HG03064 (cell line): Measurements from ENCODE around the gene FAM187B.
A peak's percentile ranks its signal among the peaks of the same experiment; 100 is the strongest.

Source experiments
- ATAC-seq: cut with Tn5 transposase; IDR thresholded peaks from one replicate; pipeline ENCODE4 v1.9.1; 2021; ENCODE audit warnings: low read depth; ENCODE audit not compliant: unreplicated experiment

FAM187B gene

DNA sequence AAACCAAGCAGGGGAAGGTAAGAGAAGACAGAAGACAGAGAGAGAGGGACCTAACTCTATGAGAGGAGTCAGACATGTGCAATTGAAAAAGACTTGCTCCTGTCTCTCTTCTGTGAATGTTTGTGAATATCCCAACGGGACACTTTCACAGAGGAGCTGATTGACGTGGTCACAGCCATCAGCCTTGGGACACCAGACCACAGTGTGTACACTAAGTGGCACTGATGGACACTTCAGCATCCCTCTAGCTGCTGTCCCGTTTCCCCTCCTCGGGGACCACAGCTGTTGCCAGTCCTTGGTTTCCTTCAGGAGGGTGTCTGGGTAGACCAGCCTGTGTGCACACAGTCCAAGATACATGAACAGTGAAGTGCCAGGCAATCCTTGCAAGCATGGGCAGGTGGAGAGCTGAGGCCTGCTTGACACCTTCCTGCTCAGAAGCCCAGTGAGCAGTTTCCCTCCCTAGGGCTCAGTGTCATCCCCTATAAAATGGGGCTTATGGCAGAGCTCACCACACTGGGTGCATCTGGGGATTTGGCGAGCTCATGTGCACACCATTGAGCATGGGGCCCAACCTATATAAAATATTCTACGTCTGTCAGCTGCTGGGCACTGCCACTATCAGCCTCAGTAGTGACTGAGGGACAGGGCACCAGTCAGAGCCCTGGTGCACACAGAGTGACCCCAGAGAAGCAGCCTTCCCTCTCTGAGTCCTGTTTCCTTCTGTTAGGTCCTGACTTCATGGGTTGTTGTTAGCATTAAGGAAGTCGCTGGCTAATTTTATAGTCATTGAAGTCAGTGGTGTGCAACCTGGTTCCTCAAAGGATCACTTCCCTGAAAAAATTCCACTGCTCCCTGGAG, 36.0 kb upstream of the FAM187B start:
- ATAC-seq = no peak

DNA sequence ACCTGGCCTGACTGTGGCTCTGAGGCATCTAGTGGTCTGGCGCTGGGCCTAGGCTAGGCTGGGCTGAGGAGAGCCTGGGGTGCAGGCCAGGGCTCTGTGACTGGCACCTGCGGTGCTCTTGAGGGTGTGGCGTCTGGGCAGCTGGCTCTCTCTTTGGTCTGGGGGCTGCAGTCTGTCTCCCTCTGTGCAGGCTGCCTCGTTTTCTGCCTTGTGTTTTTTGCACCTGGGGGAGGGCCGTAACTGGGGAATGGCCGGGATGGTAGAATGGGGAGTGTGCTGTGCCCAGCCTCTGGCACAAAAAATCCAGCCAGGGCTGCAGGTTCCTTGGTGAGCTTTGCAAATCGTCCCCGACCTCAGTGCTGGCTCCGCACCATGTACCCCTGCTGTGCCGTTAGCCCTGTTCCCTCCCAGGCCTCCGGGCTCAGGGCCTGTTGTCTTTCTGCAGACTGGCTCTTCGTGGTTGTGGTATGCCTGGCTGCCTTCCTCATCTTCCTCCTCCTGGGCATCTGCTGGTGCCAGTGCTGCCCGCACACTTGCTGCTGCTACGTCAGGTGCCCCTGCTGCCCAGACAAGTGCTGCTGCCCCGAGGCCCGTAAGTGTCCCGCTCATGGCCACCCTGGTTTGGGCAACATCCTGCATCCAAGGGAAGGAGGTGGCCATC, 33.7 kb upstream of the FAM187B start:
- ATAC-seq = no peak

DNA sequence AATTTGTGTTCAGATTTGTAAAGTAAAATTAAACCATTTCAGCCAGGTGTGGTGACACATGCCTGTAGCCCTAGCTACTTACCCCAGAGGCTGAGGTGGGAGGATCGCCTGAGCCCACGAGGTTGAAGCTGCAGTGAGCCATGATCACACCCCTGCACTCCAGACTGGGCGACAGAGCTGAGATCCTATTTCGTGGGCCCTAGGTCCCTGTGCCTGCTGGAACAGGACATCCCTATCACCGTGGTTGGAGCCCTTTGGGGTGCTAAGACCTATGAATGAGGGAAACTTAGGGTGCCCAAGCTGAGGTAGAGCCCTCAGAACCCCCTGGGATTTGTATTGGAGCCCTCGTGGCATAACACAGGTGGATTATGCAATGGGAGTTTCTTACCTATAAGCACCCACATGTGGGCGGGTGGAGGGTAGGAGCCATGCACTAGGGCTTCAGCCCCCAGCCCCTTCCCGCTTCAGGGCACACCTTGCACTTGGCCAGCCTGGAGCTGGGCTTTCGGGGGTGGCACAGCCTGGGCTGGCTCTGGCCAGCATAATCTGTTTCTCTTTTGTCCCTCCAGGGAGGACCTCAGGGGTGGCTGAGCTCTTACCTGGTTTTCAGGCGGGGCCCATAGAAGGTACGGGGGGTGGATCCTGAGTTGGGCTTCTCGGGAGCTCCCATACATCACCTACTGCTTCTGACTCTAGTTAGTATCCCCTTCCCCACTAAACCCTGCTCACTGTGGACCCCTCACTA, 33.0 kb upstream of the FAM187B start:
- ATAC-seq = no peak

DNA sequence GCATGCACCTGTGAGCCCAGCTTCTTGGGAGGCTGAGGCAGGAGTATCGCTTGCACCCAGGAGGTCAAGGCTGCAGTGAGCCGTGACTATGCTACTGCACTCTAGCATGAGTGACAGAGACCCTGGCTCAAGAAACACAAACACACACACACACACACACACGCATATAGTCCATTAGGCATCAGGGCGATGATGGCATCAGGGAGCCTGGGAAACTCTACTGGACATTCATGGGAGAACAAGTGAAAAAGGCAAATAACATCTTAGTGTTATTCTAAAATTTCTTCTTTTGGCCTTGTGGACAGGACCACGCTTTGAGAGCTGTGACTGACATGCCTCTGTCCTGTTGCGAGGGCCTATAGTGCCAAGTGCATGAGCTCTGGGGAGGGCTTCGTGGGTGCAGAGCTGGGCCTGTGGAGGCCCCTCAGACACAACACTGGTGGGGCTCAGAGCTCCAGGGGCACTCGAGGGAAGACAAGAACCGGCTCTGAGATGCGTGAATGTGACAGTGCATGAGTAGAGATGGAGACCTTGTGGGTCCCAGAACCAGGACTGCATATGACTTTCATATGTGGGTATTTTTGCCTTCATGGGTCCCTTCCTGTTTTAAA, 32.3 kb upstream of the FAM187B start:
- ATAC-seq = no peak

DNA sequence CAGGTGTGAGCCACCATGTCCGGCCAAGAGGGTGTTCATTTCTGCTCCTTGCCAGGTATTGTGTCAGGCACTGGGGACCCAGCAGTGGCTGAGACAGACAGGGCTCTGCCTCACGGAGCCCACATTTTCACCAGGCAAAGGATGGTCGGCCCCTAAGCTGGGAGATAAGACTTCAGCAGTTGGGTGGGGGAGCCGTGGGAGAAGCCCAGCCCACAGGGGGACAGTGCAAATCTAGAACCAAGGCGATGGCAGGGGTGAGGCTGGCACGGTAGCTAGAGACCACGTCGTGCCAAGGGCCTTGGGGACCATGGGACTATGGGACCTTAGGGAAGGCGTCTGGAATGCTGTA, 28.5 kb upstream of the FAM187B start:
- ATAC-seq = no peak

DNA sequence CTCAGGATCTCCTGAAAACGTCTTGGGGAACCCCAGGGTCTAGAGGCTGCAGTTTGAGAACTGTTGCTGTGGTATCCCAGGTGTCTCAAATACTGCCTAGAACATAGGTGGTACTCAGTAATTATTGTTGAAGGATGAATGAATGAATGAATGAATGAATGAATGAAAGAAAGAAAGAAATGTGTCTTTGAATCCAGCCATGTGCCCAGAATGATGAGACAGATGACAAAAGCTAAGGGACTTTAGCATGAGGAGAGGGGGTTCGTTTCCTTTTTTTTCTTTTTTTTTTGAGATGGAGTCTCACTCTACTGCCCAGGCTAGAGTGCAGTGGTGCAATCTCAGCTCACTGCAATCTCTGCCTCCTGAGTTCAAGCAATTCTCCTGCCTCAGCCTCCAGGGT, 28.0 kb upstream of the FAM187B start:
- ATAC-seq = no peak

DNA sequence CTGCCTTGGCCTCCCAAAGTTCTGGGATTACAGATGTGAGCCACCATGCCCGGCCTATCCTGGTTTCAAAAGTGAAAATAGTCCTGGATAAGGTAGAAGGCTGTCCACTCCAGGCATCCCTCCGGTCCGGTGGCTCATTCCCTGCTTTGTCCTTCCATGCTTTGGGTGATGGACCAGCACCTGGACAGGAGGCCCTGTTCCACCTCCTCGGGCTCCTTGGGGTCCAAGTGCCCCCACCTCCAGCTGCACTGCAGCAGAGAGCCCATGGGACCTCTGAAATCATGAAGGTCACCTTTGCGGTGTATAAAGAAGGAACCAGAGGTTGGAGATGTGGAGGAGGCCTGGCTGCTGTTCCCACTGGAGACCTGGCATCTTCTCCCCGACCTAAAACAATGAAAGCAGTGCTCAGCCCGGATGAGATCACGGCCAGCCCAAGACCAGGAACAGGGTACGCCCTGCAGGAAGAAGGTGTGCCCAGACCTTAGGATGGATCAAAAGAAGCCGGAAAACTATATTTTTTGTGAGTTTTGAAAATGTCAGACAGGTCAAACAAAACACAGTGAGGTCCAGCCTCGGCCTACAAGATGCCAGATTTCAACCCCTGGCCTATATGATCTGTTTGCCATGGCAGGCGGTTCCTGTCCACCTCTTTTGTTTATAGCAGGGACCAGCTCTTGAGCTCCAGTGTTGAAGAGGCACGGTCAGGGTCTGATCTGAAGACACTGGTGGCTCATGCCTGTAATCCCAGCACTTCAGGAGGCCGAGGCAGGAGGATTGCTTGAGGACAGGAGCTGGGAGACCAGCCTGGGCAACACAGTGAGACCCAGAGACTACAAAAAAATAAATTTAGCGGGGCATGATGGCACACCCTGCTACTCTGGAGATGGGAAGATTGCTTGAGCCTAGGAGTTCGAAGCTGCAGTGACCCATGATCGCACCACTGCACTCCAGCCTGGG, 26.1 kb upstream of the FAM187B start:
- no peak for ATAC-seq

DNA sequence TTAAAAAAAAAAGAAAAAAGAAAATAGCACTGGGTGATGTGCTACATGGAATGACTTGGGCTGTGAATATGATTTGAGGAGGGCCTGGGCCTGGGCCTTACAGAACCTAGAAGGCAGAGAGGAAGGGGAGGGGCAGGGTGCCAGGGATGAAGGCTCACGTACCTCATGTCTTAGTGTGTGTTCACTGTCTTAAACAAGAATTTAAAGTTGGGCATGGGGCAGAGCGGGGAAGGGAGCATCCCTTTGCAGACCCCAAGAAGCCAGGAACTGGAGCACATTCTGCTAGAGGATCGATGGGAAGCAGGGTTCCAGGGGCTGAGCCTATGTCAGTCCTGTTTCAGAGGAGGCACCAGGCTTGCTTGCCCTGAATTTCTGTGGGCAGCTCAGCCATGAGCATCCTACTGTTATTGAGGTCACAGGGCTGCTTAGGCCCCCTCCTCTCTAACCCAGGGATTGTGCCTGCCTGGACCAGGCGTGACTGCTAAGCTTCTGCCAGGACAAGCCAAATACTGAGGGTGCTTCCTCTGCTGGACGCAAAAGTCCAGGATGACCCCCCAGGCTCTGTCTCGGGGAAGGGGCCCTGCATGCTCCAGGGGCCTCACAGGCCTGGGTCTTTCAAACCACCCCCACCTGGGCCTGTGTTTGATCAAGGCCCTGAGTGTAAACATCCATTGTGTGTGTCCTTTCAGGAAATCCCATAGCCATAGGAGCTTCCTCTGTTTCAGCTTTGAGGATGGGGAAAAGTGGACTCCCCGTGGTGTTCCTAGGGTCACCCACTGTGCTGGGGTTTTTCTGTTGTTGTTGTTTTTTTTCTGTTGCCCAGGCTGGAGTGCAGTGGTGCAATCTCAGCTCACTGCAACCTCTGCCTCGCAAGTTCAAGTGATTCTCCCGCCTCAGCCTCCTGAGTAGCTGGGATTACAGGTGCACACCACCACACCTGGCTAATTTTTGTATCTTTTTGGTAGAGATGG, 25.1 kb upstream of the FAM187B start:
- ATAC-seq = no peak

DNA sequence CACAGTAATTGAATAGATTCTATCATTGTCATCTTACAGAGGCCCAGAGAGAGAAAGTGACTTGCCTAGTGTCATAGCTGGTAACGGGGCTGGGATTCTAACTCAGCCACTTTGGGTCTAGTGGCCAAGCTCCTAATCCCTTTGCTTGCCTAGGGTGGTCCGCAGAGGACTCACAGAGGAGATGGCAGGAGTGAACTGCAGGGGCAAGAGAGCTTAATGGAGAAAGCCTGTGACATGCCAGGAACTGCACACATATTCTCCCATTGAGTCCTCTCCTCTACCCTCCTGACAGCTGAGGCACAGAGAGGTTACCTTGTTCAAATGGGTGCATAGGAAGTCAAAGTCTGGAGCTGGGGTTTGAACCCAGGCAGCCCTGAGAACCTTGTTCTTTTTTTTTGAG, 22.9 kb upstream of the FAM187B start:
- no peak for ATAC-seq

DNA sequence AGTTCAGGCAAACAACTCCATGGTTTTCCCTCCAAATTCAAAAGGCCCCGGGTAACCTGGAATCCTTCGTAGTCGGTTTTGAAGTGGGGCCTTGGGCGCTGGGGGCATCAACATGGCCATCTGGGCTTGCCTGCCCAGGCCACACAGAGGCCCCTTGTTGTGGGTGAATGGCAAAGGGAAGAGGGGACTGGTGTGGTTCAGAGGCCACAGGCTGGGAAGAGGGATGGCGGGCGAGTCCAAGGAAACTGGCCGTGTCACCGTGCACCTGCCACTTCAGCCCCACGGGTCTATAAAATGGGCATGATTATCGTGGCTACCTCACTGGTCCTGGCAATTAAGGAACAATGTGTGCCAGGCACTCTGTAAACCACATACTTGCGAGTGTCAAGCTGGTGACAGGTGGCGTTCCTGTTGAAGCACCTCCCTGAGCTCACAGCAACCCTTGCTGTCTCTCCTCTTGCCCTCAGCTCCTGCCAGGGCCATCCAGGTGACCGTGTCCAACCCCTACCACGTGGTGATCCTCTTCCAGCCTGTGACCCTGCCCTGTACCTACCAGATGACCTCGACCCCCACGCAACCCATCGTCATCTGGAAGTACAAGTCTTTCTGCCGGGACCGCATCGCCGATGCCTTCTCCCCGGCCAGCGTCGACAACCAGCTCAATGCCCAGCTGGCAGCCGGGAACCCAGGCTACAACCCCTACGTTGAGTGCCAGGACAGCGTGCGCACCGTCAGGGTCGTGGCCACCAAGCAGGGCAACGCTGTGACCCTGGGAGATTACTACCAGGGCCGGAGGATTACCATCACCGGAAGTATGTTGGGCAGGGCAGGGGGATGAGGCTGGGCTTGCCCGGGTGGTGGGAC, 21.5 kb upstream of the FAM187B start:
- no peak for ATAC-seq

DNA sequence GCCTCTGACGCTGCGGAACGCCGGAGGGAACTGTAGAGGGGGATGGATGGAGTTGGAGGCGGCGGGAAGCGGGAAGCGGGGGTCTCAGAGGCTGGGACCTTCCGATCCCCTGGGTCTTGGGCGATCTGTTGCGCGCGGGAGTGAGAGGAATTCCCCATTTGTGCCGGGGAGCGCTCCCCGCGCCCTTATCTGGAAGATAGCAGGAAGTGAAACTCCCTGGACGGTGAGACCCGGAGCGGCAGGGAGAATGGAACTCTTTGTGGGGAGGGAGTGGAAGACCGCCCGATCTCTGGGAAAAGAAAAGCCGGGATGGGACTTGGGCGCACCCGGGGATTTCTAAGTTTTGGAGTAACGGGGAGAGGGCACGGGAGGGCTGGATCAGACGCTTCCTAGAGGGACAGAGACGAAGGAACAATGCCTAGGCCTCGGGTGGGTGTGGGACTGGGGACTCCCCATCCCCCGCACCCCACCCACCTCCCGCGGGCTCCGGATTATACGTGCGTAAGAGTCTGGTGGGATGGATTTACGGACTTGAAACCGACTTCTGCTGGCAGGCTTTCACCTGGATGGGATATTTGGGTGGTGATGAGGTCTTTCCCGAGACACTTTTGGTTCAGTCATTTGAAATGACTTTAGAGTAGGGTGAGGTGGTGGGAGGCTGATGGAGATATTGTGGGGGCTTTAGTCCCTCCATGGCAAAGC, 20.8 kb upstream of the FAM187B start:
- ATAC-seq = peak; percentile 15

DNA sequence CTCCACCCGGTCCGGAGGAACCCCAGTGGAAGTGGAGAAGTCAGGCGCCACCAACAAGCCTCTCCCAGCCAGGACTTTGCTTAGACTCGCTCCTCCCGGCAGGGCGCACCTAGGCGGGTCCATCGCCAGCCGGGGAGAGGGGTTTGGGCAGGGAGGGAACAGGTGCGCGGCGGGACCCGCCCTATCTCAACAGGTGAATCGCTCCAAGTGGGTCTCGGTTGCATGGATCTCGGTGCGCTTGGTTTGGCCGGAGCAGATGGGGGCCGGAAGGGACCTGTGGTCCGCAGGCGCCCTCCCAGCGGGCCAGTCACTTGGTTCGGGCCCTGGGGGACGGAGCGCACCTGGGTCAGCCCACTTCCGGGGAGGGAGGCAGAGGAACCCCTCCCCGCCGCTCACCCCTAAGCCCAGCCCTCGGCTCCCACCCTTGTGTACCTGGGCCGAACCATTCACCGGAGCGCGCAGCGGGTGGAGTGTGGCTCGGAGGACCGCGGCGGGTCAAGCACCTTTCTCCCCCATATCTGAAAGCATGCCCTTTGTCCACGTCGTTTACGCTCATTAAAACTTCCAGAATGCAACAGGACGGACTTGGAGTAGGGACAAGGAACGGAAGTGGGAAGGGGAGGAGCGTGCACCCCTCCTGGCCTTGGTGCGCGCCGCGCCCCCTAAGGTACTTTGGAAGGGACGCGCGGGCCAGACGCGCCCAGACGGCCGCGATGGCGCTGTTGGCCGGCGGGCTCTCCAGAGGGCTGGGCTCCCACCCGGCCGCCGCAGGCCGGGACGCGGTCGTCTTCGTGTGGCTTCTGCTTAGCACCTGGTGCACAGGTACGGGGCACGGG, 20.0 kb upstream of the FAM187B start, which contains the start of gene LSR:
LSR (plus strand) TSS at position 693 of the 836 bp plus-strand sequence; CDS start at position 714, 21 bp downstream.
- peak; percentile 64 for ATAC-seq

DNA sequence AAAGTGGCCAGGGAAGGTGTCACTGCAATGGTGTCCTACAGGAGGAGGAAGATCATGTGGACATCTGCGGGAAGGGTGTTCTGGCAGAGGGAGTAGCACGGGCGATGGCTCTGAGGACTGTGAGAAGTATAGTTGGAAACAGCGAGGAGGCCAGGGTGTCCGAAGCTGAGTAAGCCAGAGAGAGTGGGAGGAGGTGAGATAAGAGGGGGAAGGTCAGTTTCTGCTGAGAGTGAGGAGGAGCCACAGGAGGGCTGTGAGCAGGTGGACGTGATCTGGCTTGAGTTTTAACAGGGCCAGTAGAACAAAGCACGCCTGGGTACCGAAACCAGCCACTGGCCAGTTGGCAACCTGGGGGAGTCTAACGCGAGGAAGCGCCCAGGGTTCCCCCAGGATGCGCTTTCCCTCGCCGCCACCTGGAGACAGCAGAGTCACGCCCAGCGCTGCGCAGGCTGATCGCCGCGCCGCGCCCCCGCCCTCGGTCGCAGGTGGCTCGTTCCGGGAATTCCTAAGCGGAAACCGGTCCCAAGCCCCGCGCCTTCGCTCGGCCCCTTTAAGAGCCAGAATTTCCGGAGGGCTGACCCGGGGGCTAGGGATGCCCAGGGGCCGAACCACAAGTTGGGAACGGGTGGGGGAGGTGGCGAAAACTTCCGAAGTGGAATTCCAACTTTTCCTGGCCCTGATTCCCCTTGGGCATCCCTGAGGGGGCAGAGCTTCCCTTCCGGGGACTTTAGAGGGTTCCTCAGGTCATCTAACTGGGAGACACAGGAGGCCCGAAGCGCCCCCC, 19.2 kb upstream of the FAM187B start:
- no peak for ATAC-seq

DNA sequence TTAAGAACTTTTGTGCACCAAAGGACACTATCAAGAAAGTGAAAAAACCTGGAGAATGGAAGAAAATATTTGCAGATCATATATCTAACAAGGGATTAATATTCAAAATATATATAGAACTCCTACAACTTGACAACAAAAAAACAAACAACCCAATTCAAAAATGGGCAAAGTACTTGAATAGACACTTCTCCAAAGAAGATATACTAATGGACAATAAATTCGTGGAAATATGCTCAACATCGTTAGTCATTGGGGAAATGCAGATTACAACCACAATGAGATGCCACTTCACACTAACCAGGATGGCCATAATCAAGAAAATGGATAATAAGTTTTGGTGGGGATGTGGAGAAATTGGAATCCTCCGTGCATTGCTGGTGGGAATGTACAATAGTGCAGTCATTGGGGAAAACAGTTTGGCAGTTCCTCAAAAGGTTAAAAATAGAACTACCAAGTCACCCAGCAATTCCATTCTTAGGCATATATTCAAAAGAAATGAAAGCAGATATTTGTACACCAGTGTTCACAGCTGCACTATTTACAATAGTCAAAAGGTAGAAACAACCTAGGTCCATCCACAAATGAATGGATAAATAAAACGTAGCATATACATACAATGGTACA, 18.0 kb upstream of the FAM187B start:
- ATAC-seq = no peak

DNA sequence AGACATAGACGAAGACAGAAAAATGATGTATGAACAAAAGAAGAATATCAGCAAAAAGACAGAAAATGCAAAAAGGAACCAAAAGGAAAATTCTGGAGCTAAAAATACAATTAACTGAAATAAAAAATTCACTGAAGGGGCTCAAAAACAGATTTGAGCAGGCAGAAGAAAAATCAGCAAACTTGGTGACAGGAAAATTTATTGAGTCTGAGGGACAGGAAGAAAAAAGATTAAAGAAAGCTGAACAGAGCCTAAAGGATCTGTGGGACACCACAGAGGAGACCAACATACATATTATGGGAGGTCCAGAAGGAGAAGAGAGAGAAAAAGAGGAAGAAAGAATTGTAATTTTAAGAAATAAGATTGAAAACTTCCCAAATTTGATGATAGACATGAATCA, 12.9 kb upstream of the FAM187B start:
- ATAC-seq = no peak
